ENCODE measurements around the gene JAKMIP2.

GRCh38 chr5:147773139-147773538 lies 9.4 kb downstream of the JAKMIP2 start:
- TF ChIP-seq CTCF (IDR thresholded peaks at IDR 0.05) (no peak), ELF4 (CRISPR knock-in tag; IDR thresholded peaks at IDR 0.05; ENCODE audit: low read depth) (no peak), IRF2 (CRISPR knock-in tag; IDR thresholded peaks at IDR 0.05; ENCODE audit: borderline replicate concordance, low read depth) (no peak), NR2C2 (CRISPR knock-in tag; IDR thresholded peaks at IDR 0.05) (no peak), ATF3 (CRISPR knock-in tag; conservative IDR thresholded peaks at IDR 0.05) (no peak), HMGXB4 (CRISPR knock-in tag; IDR thresholded peaks at IDR 0.05) (no peak), ZNF121 (CRISPR knock-in tag; IDR thresholded peaks at IDR 0.05) (no peak), KAT7 (CRISPR knock-in tag; IDR thresholded peaks at IDR 0.05; ENCODE audit: borderline replicate concordance) (no peak), JUN (CRISPR knock-in tag; IDR thresholded peaks at IDR 0.05) (no peak), MAX (CRISPR knock-in tag; IDR thresholded peaks at IDR 0.05) (no peak), USF1 (CRISPR knock-in tag; IDR thresholded peaks at IDR 0.05) (no peak), ZNF317 (CRISPR knock-in tag; IDR thresholded peaks at IDR 0.05; ENCODE audit: borderline replicate concordance, low read depth) (no peak), USF2 (CRISPR knock-in tag; IDR thresholded peaks at IDR 0.05) (no peak)
